RWPE1 (cell line): ENCODE data around the gene PTCD1.

Source experiments
- CTCF ChIA-PET: fragments of 350-600 bp; sonication (Branson Sonifier 250); formaldehyde crosslinking; extraction: SDS; loops from one replicate; lab custom pipeline; 2021; lab: Yijun Ruan, JAX
- POLR2A ChIA-PET: fragments of 400-600 bp; formaldehyde crosslinking; extraction: SDS; loops from one replicate; lab custom pipeline; 2020; ENCODE audit warnings: antibody characterized with exemption; ENCODE audit not compliant: low non-redundant PET; lab: Yijun Ruan, JAX
- DNase-seq: peaks from one replicate; pipeline ENCODE4 v3.0.0; 2012; ENCODE audit warnings: low spot score
- H3K27ac ChIP-seq: fragments of 450-650 bp; 2 replicates; pipeline ENCODE4 v1.5.1; 2017
- CTCF ChIP-seq: fragments of 450-650 bp; conservative IDR thresholded peaks from 2 replicates; pipeline ENCODE4 v1.5.1; 2017; ENCODE audit warnings: low read depth, mild to moderate bottlenecking

PTCD1 gene

GRCh38 chr7:99424932-99425730, 13.5 kb downstream of the PTCD1 start:
- no peak overlapping the region for H3K27ac ChIP-seq
- no peak for DNase-seq
- no peak for TF ChIP-seq CTCF
- CTCF ChIA-PET, result interaction anchor here (0.6 to 0.7 kb wide), 2 partner anchors 9 to 23 kb away, joined by 3 to 5 read pairs; no protein-coding TSS in a partner anchor
- POLR2A ChIA-PET, result no interaction called here

GRCh38 chr7:99422625-99423024, 16.0 kb downstream of the PTCD1 start:
- peak overlapping the region; percentile 54 for H3K27ac ChIP-seq
- TF ChIP-seq CTCF, result no peak
- ChIA-PET POLR2A (interaction anchor here (0.6 to 1.3 kb wide), 2 partner anchors 16 to 1006 kb away, joined by 3 to 6 read pairs; partner anchors contain the start of genes CPSF4, PTCD1 and ZCWPW1), CTCF (interaction anchor here (0.8 kb wide), 1 partner anchor 8 kb away, joined by 3 read pairs; no protein-coding TSS in a partner anchor)
- DNase-seq, result no peak

GRCh38 chr7:99422186-99422585, 16.4 kb downstream of the PTCD1 start:
- TF ChIP-seq CTCF, result no peak
- peak overlapping the region; percentile 54 for H3K27ac ChIP-seq
- DNase-seq, result no peak
- ChIA-PET CTCF (interaction anchor here (0.8 kb wide), 1 partner anchor 8 kb away, joined by 3 read pairs; no protein-coding TSS in a partner anchor), POLR2A (interaction anchor here (1.3 kb wide), 1 partner anchor 16 kb away, joined by 6 read pairs; the partner anchor contains the start of genes CPSF4 and PTCD1)

GRCh38 chr7:99420986-99421385, 17.6 kb downstream of the PTCD1 start:
- ChIA-PET POLR2A (interaction anchor here (0.7 kb wide), 1 partner anchor 18 kb away, joined by 3 read pairs; the partner anchor contains the start of genes CPSF4 and PTCD1), CTCF (no interaction called here)
- no peak for TF ChIP-seq CTCF
- H3K27ac ChIP-seq, result no peak overlapping the region; the same call in 1 of the 2 replicates
- DNase-seq, result no peak

- no peak for TF ChIP-seq CTCF
- ChIA-PET POLR2A (no interaction called here), CTCF (no interaction called here)
- peak overlapping the region; percentile 16; the same call in 1 of the 2 replicates for H3K27ac ChIP-seq
- no peak for DNase-seq
These were observed 18.4 kb downstream of the PTCD1 start for GRCh38 chr7:99420213-99420612.

- peak overlapping the region; percentile 16 for H3K27ac ChIP-seq
- CTCF ChIA-PET, result no interaction called here
- TF ChIP-seq CTCF, result no peak
- POLR2A ChIA-PET, result no interaction called here
- DNase-seq, result no peak
These were observed 19.1 kb downstream of the PTCD1 start for GRCh38 chr7:99419323-99420021.
